Muscle of leg (tissue), 11 donors: ENCODE results near the gene SH3RF3. TPM values are rescaled to one million over a fixed set of nuclear protein-coding genes. Genes with fewer than 3 reads are reported as not detected.

Source experiments
- DNase-seq: peaks from one replicate; pipeline ENCODE4 v3.0.0; 2013
- H3K27ac ChIP-seq: one replicate; pipeline ENCODE4 v1.5.1; 2013; ENCODE audit warnings: mild to moderate bottlenecking, low read length, control low read depth
- H3K27me3 ChIP-seq: one replicate; pipeline ENCODE4 v1.6.1; 2013; ENCODE audit warnings: low read length; ENCODE audit not compliant: control insufficient read depth, insufficient read depth
- H3K36me3 ChIP-seq: one replicate; pipeline ENCODE4 v1.6.1; 2013; ENCODE audit warnings: low read length; ENCODE audit not compliant: control insufficient read depth, insufficient read depth
- H3K4me1 ChIP-seq: one replicate; pipeline ENCODE4 v1.6.1; 2013; ENCODE audit warnings: low read length; ENCODE audit not compliant: control insufficient read depth, insufficient read depth
- H3K4me3 ChIP-seq: one replicate; pipeline ENCODE4 v1.5.1; 2013; ENCODE audit warnings: low read length, control low read depth
- H3K9me3 ChIP-seq: replicated peaks from 2 replicates; pipeline ENCODE4 v1.6.1; 2013; ENCODE audit warnings: low read depth, low read length; ENCODE audit not compliant: control insufficient read depth
- WGBS: methylation state at CpG from one replicate; pipeline ENCODE4 v1.1.5; 2013; ENCODE audit warnings: missing lambda C conversion rate; ENCODE audit not compliant: insufficient coverage; 5-methylcytosine and 5-hydroxymethylcytosine counted together
- polyA plus RNA-seq, 8 donors: library from polyadenylated mRNA; unstranded; fragments of 120-200 nt; gene quantifications; one replicate each; pipeline versions ENCODE4 v1.2.1 to v1.2.3, GENCODE V29; 2013; ENCODE audit warnings: inconsistent platforms in 1 of 8, low replicate concordance in 1 of 8; ENCODE audit not compliant: insufficient read length in 8 of 8, insufficient read depth in 1 of 8
- total RNA-seq: library from RNA; stranded (reverse); fragments of 120-200 nt; gene quantifications from one replicate; pipeline ENCODE4 v1.2.4, GENCODE V29; 2013

Gene SH3RF3
- total and polyA plus RNA-seq, 9 donors: 2.7 to 6.8 (median 4.7) TPM

DNA sequence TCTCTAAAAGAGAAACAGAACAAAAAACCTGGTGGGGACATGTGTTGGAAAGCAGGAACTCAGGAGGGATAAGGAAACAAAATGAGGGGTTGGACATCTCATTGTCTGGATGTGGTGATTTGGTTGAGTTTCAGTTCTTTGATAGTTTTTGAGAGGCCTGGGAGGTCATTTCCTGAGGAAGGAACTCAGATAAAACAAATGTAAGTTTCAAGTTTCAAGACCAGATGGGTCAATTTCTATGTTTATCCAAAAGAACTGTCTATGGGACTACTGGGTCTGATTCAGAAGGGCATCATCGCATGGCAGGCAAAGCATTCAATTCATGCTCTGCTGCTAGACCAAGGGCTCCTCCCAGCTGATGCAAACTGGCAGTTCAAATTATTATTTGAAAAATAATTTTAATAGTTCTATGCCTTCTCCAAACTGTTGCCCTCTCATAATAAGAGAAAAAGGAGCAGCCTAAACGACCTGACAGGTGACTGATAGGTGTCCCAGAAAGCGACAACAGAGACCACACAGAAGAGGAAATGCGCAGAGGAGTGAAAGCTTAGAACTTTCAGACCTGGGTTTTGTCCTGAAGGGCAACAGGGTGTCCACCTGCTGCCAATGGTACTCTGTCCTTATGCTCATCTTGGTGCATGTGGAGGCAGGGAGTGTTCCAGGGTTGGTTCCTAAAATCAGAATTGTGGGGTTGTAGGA is 39.3 kb upstream of the SH3RF3 start:
- H3K27me3 ChIP-seq: no peaks in the 10 kb centered on the region
- H3K36me3 ChIP-seq: no peaks in the 10 kb centered on the region
- H3K4me1 ChIP-seq: no peaks in the 10 kb centered on the region
- 74% methylated on average over 4 of the region's 4 CpGs for WGBS
- peaks cover 9% of the 10 kb centered on the region for H3K9me3 ChIP-seq
- DNase-seq: no peak
- no peak overlapping the region for H3K27ac ChIP-seq
- H3K4me3 ChIP-seq: no peak overlapping the region

DNA sequence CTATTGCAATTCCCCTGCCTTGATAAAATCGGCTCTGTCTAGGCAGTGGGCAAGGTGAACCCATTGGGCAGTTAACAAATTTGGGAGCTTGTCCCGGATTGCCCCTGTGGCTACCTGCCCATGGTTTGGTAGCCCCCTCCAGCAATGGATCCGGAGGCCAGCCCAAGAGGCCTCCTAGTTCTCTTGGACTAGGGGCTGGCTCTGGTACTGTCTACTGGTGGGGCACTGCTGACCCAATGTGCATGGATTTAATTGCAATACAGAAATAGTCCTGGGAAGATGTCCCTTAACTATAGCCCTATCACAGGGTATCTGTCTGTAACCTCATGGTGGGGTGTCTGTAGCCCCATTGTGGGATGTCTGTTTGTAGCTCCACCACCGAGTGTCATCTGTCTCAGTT is 37.5 kb upstream of the SH3RF3 start:
- DNase-seq: no peak
- Histone ChIP-seq H3K9me3 (peaks cover 9% of the 10 kb centered on the region), H3K4me3 (no peak overlapping the region), H3K27ac (no peak overlapping the region), H3K27me3 (no peaks in the 10 kb centered on the region), H3K4me1 (no peaks in the 10 kb centered on the region), H3K36me3 (no peaks in the 10 kb centered on the region)
- WGBS: 90% methylated on average over 2 of the region's 4 CpGs

DNA sequence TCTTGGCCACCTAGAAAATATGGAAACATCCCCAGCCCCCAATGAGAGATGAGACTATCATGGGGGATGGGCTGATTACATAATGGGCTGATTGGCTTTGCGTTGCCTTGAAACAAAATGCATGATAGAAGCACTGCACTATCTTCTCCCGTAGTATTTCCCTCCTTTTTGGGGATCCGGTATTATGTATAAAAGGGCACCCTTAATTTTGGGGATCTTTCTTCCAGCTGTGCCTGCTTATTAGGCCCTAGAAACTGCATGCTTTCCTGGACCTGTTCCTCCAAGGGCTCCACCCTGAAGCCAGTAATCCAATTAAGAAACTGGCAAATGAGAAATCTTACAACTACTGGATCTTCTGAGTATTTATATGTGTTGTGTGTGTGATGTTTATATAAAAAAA is 34.9 kb upstream of the SH3RF3 start:
- H3K36me3 ChIP-seq: no peaks in the 10 kb centered on the region
- 100% methylated on average over 3 of the region's 3 CpGs for WGBS
- H3K9me3 ChIP-seq: peaks cover 9% of the 10 kb centered on the region
- no peak overlapping the region for H3K27ac ChIP-seq
- H3K4me3 ChIP-seq: no peak overlapping the region
- H3K4me1 ChIP-seq: no peaks in the 10 kb centered on the region
- no peak for DNase-seq
- no peaks in the 10 kb centered on the region for H3K27me3 ChIP-seq

DNA sequence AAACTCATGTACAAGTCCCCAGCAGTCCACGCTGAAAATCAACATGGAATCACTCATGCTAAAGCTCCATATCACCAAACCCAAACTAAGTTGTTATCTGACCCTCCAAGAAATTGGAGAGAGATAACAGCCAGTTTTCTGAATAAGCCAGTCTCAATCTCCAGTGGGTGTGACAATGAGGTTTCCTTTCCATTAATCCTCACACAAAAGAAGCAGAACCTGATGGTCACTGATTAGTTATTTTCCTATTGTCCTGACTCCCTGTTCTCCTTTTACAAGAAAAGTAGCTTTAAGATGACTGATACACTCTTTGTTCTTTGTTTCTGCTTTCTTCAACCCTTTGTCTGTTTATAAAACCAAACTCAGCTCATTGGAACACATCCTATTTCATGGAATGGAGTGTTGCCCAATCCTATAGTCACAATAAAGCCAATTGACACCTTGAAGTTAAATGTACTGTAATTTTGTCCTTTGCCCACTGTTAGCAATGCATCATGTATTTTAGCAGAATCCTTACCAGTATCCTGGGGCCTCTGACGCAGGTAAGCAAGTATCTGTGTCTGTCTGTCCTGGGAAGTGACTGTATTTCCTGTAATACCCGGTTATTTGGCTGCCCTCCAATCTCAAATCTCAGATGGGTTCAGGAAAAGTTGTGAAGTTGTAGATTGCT is 30.6 kb upstream of the SH3RF3 start:
- 100% methylated on average over 1 of the region's 3 CpGs for WGBS
- Histone ChIP-seq H3K4me3 (no peak overlapping the region), H3K36me3 (no peaks in the 10 kb centered on the region), H3K27ac (no peak overlapping the region), H3K27me3 (peaks cover 12% of the 10 kb centered on the region), H3K9me3 (peaks cover 5% of the 10 kb centered on the region), H3K4me1 (no peaks in the 10 kb centered on the region)
- peak; percentile 11 for DNase-seq

DNA sequence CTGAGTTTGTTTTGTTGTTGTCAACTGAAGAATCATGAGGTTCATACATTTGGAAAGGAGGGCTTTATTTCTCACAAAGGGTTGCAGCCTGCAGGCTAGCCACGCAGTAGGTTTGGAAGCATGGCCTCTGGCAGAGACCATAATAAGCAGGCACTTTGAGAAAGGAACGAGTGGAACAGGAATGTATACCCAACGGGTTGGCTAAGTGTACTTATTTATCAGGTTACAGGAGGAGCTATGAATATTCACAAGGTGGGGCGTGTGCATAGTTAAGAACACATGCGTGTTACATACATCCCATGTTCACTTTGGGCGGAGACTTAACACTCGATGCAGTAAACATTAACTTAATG is 30.1 kb upstream of the SH3RF3 start:
- no peak overlapping the region for H3K27ac ChIP-seq
- no peak overlapping the region for H3K4me3 ChIP-seq
- 3% methylated on average over 3 of the region's 7 CpGs for WGBS
- H3K4me1 ChIP-seq: no peaks in the 10 kb centered on the region
- peaks cover 3% of the 10 kb centered on the region for H3K9me3 ChIP-seq
- H3K27me3 ChIP-seq: peaks cover 12% of the 10 kb centered on the region
- no peaks in the 10 kb centered on the region for H3K36me3 ChIP-seq
- no peak for DNase-seq

DNA sequence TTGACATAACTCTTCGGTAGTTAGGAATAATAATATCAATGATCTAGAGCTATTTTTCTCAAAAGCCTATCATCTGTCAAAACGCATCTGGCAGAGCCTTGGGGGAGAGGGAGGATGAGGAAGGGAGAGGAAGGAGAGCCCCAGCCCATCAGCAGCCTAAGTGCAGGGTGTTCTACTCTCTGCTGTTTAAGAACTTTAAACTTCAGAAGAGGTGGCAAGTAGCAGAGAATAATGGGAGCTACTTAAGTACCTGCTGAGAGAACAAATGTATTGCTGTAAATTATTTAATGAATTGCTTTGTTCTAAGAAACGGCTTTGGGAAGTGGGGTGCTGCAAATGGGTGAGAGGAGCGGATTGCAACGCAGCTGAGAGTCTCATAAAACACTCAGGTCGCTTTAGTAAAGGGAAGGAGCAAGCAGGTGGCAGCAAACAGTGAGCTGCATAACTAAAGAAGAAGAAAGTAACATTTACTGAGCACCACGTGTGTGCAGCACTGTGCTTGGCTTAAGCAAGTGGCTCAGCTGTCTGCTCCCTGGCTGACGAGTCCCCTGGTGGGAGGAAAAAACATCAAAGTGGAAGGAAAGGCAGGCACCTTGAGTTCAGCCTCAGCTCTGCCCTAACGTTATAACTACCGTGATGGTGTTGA is 26.3 kb upstream of the SH3RF3 start:
- no peak overlapping the region for H3K4me3 ChIP-seq
- DNase-seq: no peak
- H3K36me3 ChIP-seq: no peaks in the 10 kb centered on the region
- H3K27ac ChIP-seq: no peak overlapping the region
- no peaks in the 10 kb centered on the region for H3K4me1 ChIP-seq
- H3K27me3 ChIP-seq: peaks cover 12% of the 10 kb centered on the region
- H3K9me3 ChIP-seq: no peaks in the 10 kb centered on the region
- 14% methylated on average over 6 of the region's 10 CpGs for WGBS

DNA sequence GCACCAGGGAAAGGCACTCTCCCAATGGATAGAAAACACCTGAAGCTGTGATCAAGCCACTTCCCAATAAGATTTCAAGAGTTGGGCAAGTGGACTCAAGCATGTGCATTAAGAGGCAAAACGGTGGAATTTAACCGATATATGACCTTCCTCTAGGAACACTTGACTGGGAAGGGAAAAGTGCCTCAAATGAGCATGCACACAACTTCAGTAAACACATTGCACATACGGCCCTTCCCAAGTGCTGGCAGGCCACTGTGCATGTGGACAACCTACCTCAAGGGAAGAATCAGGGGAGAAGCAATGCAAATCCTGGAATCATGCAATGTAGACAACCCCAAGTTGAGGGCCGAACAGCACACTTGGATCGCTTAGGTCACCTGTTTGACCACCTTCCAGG is 23.9 kb upstream of the SH3RF3 start:
- DNase-seq: no peak
- Histone ChIP-seq H3K4me1 (no peaks in the 10 kb centered on the region), H3K27me3 (peaks cover 9% of the 10 kb centered on the region), H3K27ac (no peak overlapping the region), H3K36me3 (no peaks in the 10 kb centered on the region), H3K4me3 (no peak overlapping the region), H3K9me3 (no peaks in the 10 kb centered on the region)
- WGBS: 94% methylated on average over 2 of the region's 5 CpGs

DNA sequence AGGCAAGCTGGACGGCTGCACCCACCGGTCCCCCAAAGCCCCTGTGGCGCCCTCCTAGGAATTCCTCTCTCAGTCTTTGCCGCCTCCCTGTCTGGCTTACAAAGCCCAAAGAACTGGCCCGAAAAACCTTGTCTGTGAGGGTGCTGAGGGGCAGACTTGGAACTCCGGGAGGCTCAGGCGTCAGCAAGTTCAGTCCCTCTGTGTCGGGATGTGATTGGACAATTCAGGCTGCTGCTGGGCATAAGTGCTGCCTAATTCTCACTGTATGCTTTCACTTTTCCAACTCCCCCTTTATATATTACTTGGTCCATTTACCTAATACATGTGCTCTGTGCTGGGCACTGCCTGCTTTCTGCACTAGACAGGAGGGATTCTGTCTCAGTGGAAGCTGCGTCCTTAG is 20.3 kb upstream of the SH3RF3 start:
- 50% methylated on average over 6 of the region's 9 CpGs for WGBS
- H3K27me3 ChIP-seq: no peaks in the 10 kb centered on the region

DNA sequence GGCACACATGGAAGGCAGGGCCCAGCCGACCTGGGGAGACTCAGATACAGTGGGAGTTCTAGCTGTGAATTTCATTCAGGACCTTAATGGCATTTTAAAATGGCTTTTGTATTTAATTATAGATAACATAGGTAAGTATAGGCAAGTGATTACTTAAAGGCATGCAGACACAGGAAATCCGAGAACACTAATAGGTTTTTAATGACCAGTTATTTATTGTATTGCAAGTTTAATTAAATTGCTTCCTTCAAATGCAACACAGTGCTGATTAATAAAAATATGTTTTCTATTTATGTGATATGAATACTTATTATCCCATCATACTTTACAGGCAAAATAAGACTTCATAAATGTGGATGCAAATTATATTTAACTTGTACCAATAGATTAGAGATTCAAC is 19.7 kb upstream of the SH3RF3 start:
- Histone ChIP-seq H3K4me3 (no peak overlapping the region), H3K4me1 (no peaks in the 10 kb centered on the region), H3K27me3 (no peaks in the 10 kb centered on the region), H3K27ac (no peak overlapping the region), H3K9me3 (no peaks in the 10 kb centered on the region), H3K36me3 (no peaks in the 10 kb centered on the region)
- no peak for DNase-seq
- no CpG with 5 or more reads among the region's 2 CpGs for WGBS

More for the DNA sequence above, 20.3 kb upstream of the SH3RF3 start:
- no peaks in the 10 kb centered on the region for H3K4me1 ChIP-seq
- H3K4me3 ChIP-seq: no peak overlapping the region
- no peak for DNase-seq
- no peak overlapping the region for H3K27ac ChIP-seq
- H3K36me3 ChIP-seq: no peaks in the 10 kb centered on the region
- no peaks in the 10 kb centered on the region for H3K9me3 ChIP-seq

DNA sequence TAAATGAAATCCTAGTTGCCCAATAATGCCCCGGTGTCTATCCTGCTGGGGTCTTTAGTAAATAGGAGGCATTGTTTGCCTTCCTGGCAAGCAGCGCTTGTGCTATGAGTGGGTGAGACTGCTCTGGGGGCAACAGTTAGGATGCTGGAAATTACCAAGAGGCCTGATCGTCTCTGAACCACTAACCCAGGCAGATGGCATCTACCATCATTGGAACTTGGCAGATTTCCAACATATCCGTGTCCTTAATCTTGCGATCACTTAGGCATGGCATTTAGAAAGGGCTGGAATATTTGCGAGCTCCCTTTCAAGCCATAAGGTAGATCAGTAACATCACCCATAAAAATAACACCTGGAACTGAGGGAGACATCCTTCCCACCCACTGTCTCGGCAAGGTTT is 18.8 kb upstream of the SH3RF3 start:
- H3K27ac ChIP-seq: no peak overlapping the region
- no peak for DNase-seq
- H3K4me1 ChIP-seq: no peaks in the 10 kb centered on the region
- H3K27me3 ChIP-seq: no peaks in the 10 kb centered on the region
- H3K36me3 ChIP-seq: no peaks in the 10 kb centered on the region
- no peaks in the 10 kb centered on the region for H3K9me3 ChIP-seq
- 85% methylated on average over 5 of the region's 7 CpGs for WGBS
- H3K4me3 ChIP-seq: no peak overlapping the region
